CD4-positive, CD25-positive, alpha-beta regulatory T cell (primary cell): ENCODE results near the gene WNT7A. TPM values are rescaled to one million over a fixed set of nuclear protein-coding genes. Genes with fewer than 3 reads are reported as not detected.

Source experiments
- ATAC-seq, 2 donors: fragments of 150-1000 bp; cut with Tn5 transposase; one replicate each; pipeline ENCODE4 v1.10.0; 2021; ENCODE audit warnings: low read depth in 2 of 2, moderate number of reproducible peaks in 2 of 2, moderate library complexity in 1 of 2
- DNase-seq, 3 donors: peaks; one replicate each; pipeline versions ENCODE4 v3.0.0 to v3.0.0-alpha.2; 2012 to 2022; ENCODE audit warnings: mixed read lengths in 1 of 3
- H3K27ac ChIP-seq: one replicate; pipeline ENCODE4 v1.7.0; 2013; ENCODE audit warnings: mild to moderate bottlenecking, low read length; ENCODE audit not compliant: insufficient read depth, poor library complexity, severe bottlenecking
- H3K27me3 ChIP-seq: one replicate; pipeline ENCODE4 v1.7.0; 2013; ENCODE audit warnings: low read length; ENCODE audit not compliant: control insufficient read depth, insufficient read depth
- H3K36me3 ChIP-seq: one replicate; pipeline ENCODE4 v1.7.0; 2013; ENCODE audit warnings: mild to moderate bottlenecking, low read length, moderate library complexity; ENCODE audit not compliant: control insufficient read depth, insufficient read depth
- H3K4me1 ChIP-seq: 2 replicates; pipeline ENCODE4 v1.7.0; 2013; ENCODE audit warnings: mild to moderate bottlenecking, low read length; ENCODE audit not compliant: insufficient read depth, control insufficient read depth, poor library complexity, severe bottlenecking
- H3K4me3 ChIP-seq: one replicate; pipeline ENCODE4 v1.7.0; 2013; ENCODE audit warnings: low read depth, mild to moderate bottlenecking, low read length, moderate library complexity
- H3K9me3 ChIP-seq, 2 experiments: 1 replicate in 1 of 2; 2 replicates in 1 of 2; pipeline ENCODE4 v1.7.0; 2013; ENCODE audit warnings: low read length in 2 of 2, mild to moderate bottlenecking in 1 of 2, moderate library complexity in 1 of 2; ENCODE audit not compliant: control insufficient read depth in 2 of 2
- H3K27ac Mint-ChIP-seq, 3 donors: one replicate each; pipeline ENCODE4 v1.8.0; 2020 to 2022; ENCODE audit warnings: mild to moderate bottlenecking in 3 of 3, mixed read lengths in 3 of 3, moderate library complexity in 2 of 3
- H3K27me3 Mint-ChIP-seq: one replicate; pipeline ENCODE4 v1.8.0; 2022; ENCODE audit warnings: mild to moderate bottlenecking, mixed read lengths
- H3K36me3 Mint-ChIP-seq: one replicate; pipeline ENCODE4 v1.8.0; 2020; ENCODE audit warnings: mixed read lengths
- H3K4me1 Mint-ChIP-seq, 4 donors: one replicate each; pipeline ENCODE4 v1.8.0; 2020 to 2022; ENCODE audit warnings: mixed read lengths in 4 of 4, mild to moderate bottlenecking in 1 of 4
- H3K4me3 Mint-ChIP-seq, 4 donors: one replicate each; pipeline ENCODE4 v1.8.0; 2020 to 2022; ENCODE audit warnings: mild to moderate bottlenecking in 4 of 4, mixed read lengths in 4 of 4, moderate library complexity in 3 of 4
- H3K9me3 Mint-ChIP-seq, 7 donors: one replicate each; pipeline ENCODE4 v1.8.0; 2020 to 2022; ENCODE audit warnings: mixed read lengths in 7 of 7, mild to moderate bottlenecking in 3 of 7, moderate library complexity in 2 of 7
- polyA plus RNA-seq, 4 donors: library from polyadenylated mRNA; unstranded; fragments of 300-500 nt; fragmentation: Illumina TruSeq; gene quantifications; one replicate each; pipeline ENCODE4 v1.2.3, GENCODE V29; 2021
- total RNA-seq: library from RNA; stranded (reverse); gene quantifications from one replicate; pipeline ENCODE4 v1.2.3, GENCODE V29; 2022

The WNT7A gene
- total and polyA plus RNA-seq, 5 donors from 2014 or later = 0.34 to 2.5 (median 1.1) TPM; not detected in 1

GRCh38 chr3:13890377-13891016 lies 10.6 kb upstream of the WNT7A start:
- Histone ChIP-seq H3K36me3 (no peaks in the 10 kb centered on the region), H3K4me3 (no peak overlapping the region), H3K27me3 (no peaks in the 10 kb centered on the region), H3K27ac (peak overlapping the region; percentile 48), H3K9me3 (peaks cover 0 to 5% of the 10 kb centered on the region in 2 experiments), H3K4me1 (peaks cover 28% of the 10 kb centered on the region)
- H3K27ac Mint-ChIP-seq = peak overlapping the region; percentile 14 to 80 (median 71)
- H3K36me3 Mint-ChIP-seq = no peaks in the 10 kb centered on the region
- peak overlapping the region in 3 of 4 donors; percentile 54 to 67 (median 63) for H3K4me3 Mint-ChIP-seq
- H3K27me3 Mint-ChIP-seq = peaks cover 16% of the 10 kb centered on the region
- DNase-seq (peak in 2 of 3 donors; percentile 48 to 88), ATAC-seq (peak; percentile 29)
- peaks cover 1 to 48% (median 9%) of the 10 kb centered on the region in 4 donors for H3K4me1 Mint-ChIP-seq
- peaks cover 0 to 1% (median 0%) of the 10 kb centered on the region in 7 donors for H3K9me3 Mint-ChIP-seq

DNA sequence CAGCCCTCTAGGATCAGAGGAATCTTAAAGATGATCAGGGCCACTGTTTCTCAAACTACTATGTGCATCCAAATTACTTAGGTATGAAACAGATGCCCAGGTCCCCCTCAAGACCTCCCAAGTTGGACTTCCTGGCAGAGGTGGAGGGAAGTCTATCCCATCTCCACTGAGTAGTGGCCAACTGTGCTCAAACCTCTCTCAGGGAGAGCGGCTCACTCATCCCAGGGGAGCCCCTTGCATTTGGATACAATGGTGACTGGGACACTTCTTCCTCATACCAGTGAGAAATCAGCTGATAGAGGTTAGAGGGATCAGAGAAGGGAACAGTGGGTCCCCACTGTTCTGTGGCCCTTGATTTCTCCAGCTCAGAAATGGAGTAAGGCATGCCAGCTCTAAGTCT lies 8.7 kb upstream of the WNT7A start:
- H3K36me3 ChIP-seq = no peaks in the 10 kb centered on the region
- Mint-ChIP-seq H3K27ac (no peak overlapping the region), H3K27me3 (peaks cover 26% of the 10 kb centered on the region), H3K4me1 (peaks cover 0 to 36% (median 8%) of the 10 kb centered on the region in 4 donors), H3K4me3 (no peak overlapping the region), H3K9me3 (peaks cover 0 to 3% (median 0%) of the 10 kb centered on the region in 7 donors), H3K36me3 (no peaks in the 10 kb centered on the region)
- DNase-seq (no peak), ATAC-seq (no peak)
- H3K4me3 ChIP-seq = no peak overlapping the region
- peaks cover 5% of the 10 kb centered on the region for H3K27me3 ChIP-seq
- peaks cover 21% of the 10 kb centered on the region for H3K4me1 ChIP-seq
- H3K27ac ChIP-seq = no peak overlapping the region
- peaks cover 0 to 5% of the 10 kb centered on the region in 2 experiments for H3K9me3 ChIP-seq

DNA sequence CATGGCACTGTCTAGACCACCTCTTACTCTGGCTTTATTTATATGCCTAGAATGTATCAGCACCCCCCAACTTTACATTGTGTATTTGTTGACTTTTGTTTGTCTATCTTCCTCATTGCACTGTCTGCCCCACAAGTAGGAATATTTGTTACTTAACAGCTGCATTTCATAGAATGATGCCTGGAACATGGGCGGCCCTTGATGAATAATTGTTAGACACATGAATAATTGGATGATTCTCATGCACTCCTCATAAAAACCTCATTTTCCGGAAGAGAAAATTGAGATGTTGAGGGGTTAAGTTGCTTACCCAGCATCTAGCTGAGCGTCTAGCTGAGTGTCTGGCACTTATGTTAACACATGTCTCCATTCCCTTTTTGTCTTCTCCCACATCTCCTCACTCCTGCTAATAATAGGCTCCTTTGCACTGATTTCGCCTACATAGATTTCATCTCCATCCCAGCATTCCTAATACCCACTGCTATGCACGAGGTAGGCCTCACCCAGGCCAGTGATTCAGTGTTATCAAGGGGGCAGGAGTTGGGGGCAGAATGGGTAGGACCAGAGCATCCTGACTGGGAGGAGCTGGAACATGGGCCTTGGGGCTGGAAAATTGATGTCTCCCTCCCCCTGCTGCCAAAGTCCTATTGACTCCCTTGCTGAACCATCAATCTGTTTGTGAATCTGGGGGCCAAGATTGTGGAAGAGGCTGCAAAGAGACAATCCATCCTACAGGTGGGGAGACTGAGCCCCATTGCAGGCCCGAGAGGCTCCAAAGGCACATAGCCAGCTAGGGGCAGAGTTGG lies 7.8 kb upstream of the WNT7A start:
- H3K36me3 ChIP-seq = no peaks in the 10 kb centered on the region
- Mint-ChIP-seq H3K36me3 (no peaks in the 10 kb centered on the region), H3K9me3 (peaks cover 0 to 2% (median 0%) of the 10 kb centered on the region in 7 donors), H3K4me1 (peaks cover 0 to 35% (median 9%) of the 10 kb centered on the region in 4 donors), H3K27ac (peak overlapping the region in 1 of 3 donors; percentile 59), H3K4me3 (no peak overlapping the region), H3K27me3 (peaks cover 28% of the 10 kb centered on the region)
- H3K4me1 ChIP-seq = peaks cover 21% of the 10 kb centered on the region
- no peak overlapping the region for H3K4me3 ChIP-seq
- H3K9me3 ChIP-seq = peaks cover 0 to 5% of the 10 kb centered on the region in 2 experiments
- no peak overlapping the region for H3K27ac ChIP-seq
- no peak for ATAC-seq
- DNase-seq = no peak
- H3K27me3 ChIP-seq = peaks cover 8% of the 10 kb centered on the region

DNA sequence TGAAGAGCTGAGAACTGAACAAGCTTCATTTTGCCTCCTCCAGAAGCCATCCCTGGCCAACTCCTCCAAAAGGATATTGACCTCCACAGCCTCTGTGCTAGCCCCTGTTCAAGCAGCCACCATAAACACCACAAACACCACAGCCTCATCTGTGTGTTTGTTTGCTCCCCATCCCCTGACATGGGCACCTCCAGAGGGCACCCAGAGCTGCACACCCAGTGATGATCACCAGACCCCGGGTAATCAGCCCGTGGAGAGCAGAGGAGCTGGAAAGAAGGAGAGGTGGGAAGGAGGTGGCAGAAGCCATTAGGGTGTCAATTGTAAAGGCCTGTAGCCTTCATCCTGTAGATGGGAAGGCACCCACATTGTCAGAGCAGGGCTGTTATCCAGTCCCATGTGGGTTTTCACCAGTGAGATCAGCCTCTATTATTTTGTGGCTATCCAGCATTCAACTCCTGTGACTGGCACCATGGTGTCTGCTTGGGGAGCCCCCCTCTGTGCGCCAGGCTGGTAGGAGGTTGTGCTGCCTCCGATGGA lies 6.8 kb upstream of the WNT7A start:
- H3K36me3 ChIP-seq = no peaks in the 10 kb centered on the region
- no peaks in the 10 kb centered on the region for H3K36me3 Mint-ChIP-seq
- ATAC-seq (no peak), DNase-seq (no peak)
- H3K27ac Mint-ChIP-seq = no peak overlapping the region
- H3K4me3 ChIP-seq = no peak overlapping the region
- peaks cover 11% of the 10 kb centered on the region for H3K27me3 ChIP-seq
- H3K9me3 ChIP-seq = peaks cover 0 to under 1% of the 10 kb centered on the region in 2 experiments
- H3K4me1 Mint-ChIP-seq = peaks cover 0 to 34% (median 9%) of the 10 kb centered on the region in 4 donors
- peaks cover 37% of the 10 kb centered on the region for H3K27me3 Mint-ChIP-seq
- H3K9me3 Mint-ChIP-seq = peaks cover 0 to 5% (median 0%) of the 10 kb centered on the region in 7 donors
- H3K27ac ChIP-seq = no peak overlapping the region
- H3K4me1 ChIP-seq = peaks cover 18% of the 10 kb centered on the region
- H3K4me3 Mint-ChIP-seq = no peak overlapping the region

- DNase-seq (no peak), ATAC-seq (no peak)
- Mint-ChIP-seq H3K27me3 (peaks cover 40% of the 10 kb centered on the region), H3K27ac (no peak overlapping the region), H3K36me3 (no peaks in the 10 kb centered on the region), H3K4me1 (peaks cover 0 to 24% (median 7%) of the 10 kb centered on the region in 4 donors), H3K4me3 (peak overlapping the region in 1 of 4 donors; percentile 1), H3K9me3 (peaks cover 0 to 5% (median 0%) of the 10 kb centered on the region in 7 donors)
- H3K27me3 ChIP-seq = peaks cover 16% of the 10 kb centered on the region
- no peaks in the 10 kb centered on the region for H3K36me3 ChIP-seq
- peaks cover 12% of the 10 kb centered on the region for H3K4me1 ChIP-seq
- no peaks in the 10 kb centered on the region for H3K9me3 ChIP-seq
- no peak overlapping the region for H3K27ac ChIP-seq
- H3K4me3 ChIP-seq = no peak overlapping the region
These were observed 5.8 kb upstream of the WNT7A start for GRCh38 chr3:13885704-13886010.

GRCh38 chr3:13884851-13885703 lies 5.2 kb upstream of the WNT7A start:
- no peaks in the 10 kb centered on the region for H3K36me3 Mint-ChIP-seq
- Histone ChIP-seq H3K4me1 (peaks cover 12% of the 10 kb centered on the region), H3K27me3 (peaks cover 16% of the 10 kb centered on the region), H3K9me3 (no peaks in the 10 kb centered on the region), H3K36me3 (no peaks in the 10 kb centered on the region), H3K27ac (no peak overlapping the region), H3K4me3 (no peak overlapping the region)
- H3K9me3 Mint-ChIP-seq = peaks cover 0 to 5% (median 0%) of the 10 kb centered on the region in 7 donors
- ATAC-seq = peak; percentile 63 to 68
- peak overlapping the region in 1 of 4 donors; percentile 1 for H3K4me3 Mint-ChIP-seq
- peak; percentile 44 to 73 (median 72) for DNase-seq
- H3K27ac Mint-ChIP-seq = peak overlapping the region in 1 of 3 donors; percentile 93
- peaks cover 40% of the 10 kb centered on the region for H3K27me3 Mint-ChIP-seq
- peaks cover 0 to 18% (median 7%) of the 10 kb centered on the region in 4 donors for H3K4me1 Mint-ChIP-seq

GRCh38 chr3:13883681-13884080 lies 3.8 kb upstream of the WNT7A start:
- Histone ChIP-seq H3K9me3 (no peaks in the 10 kb centered on the region), H3K4me3 (no peak overlapping the region), H3K27me3 (peaks cover 16% of the 10 kb centered on the region), H3K27ac (no peak overlapping the region), H3K4me1 (peaks cover 19% of the 10 kb centered on the region), H3K36me3 (no peaks in the 10 kb centered on the region)
- Mint-ChIP-seq H3K27ac (no peak overlapping the region), H3K9me3 (peaks cover 0 to 5% (median 0%) of the 10 kb centered on the region in 7 donors), H3K36me3 (no peaks in the 10 kb centered on the region), H3K4me3 (no peak overlapping the region), H3K4me1 (peaks cover 0 to 15% (median 10%) of the 10 kb centered on the region in 4 donors), H3K27me3 (peaks cover 48% of the 10 kb centered on the region)
- ATAC-seq (no peak), DNase-seq (no peak)
